GM18511 (cell line): ENCODE results near the gene CCDC68.

Experiments used
- ATAC-seq: cut with Tn5 transposase; IDR thresholded peaks from one replicate; pipeline ENCODE4 v1.9.1; 2021; ENCODE audit warnings: mild to moderate bottlenecking, moderate library complexity; ENCODE audit not compliant: unreplicated experiment

The CCDC68 gene

DNA sequence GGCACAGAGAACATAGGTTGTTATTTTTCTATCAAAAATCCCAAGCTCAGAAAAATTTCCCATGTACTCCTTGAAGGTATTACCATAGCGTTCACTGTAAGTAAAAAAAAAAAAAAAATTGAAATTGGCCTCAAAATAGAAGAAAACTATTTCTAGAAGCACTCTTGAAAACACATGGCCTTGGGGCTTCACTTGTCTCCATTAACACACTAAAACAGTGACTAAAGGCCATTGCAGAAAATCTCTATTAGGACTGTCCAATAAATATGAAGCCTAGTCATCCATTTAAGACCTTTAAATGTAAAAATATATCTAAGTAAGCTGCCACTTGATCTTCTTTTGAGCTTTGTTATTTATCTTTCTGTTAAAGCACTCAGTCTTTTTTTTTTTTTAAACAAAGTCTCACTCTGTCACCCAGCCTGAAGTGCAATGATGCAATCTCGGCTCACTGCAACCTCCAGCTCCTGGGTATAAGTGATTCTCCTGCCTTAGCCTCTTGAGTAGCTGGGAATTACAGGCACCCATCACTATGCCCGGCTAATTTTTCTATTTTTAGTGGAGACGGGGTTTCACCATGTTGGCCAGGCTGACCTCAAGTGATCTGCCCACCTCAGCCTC is 35.8 kb downstream of the CCDC68 start:
- no peak for ATAC-seq

DNA sequence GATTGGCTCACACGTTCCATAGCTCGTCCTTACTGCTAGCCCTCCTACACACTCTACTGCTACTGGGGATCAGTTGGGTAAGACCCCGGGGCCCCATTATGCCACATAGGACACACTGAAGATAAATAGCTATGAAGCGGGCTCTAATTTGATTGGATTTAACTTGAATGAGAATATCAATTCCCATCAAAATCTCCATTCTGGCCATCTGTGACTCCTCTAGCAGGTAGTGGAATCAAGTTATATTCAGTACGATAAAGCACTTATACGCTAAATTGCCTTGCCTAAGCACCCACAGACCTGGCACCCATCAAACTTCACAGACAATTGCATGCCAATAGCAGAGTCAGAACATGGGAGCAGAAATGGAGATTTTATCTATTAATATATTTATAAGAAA is 39.8 kb downstream of the CCDC68 start:
- no peak for ATAC-seq

DNA sequence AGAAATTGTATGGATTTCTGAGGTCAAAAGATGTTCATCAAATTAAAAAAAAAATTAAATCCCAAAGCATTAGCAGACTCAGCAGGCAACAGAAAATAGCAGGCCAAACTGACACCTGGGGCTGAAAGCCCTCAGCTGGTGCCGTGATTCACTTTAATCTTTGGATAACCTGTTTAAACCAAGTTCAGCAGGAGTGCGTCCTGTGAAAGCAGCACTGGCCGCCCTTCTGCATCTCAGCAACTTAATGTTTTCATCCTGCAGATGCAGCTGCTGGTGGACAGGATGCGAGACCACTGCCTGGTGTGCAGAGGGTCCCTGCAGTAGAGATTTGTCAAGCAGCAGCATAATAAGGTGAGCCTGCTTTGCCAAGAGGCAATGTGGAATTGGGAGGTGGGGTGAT is 41.2 kb downstream of the CCDC68 start:
- ATAC-seq = no peak

DNA sequence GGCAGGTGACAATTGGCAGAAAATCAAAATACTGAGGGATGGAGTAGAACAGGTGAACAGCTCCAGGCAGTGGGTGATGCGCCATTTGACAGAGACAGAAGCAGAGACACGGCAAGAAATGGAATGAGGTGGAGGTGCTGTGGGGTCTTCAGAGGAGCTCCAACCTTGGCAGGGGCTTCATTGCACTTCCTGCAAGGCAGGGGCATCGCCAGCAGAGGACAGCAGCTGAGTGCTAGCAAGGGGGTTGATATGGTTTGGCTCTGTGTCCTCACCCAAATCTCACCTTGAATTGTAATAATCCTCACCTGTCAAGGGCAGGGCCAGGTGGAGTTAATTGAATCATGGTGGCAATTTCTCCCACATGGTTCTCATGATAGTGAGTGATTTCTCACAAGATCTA is 42.8 kb downstream of the CCDC68 start:
- no peak for ATAC-seq

DNA sequence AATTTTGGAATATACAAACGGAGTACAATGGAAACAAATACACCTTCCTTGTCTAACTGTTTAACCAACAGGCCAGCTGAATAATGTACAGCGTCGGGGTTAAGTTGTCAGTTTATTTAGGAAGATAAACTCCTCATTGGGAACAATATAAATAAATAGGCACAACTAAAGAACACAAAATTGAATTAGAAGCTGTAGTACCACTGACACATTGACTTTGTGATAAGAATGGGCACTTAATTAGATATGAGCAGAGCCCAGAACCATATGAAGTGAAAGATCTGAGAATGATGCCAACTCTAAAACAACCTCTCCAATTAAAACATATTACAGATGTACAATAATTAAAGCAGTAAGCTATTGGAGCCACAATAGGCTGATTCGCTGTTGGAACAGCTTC is 44.4 kb downstream of the CCDC68 start:
- ATAC-seq = no peak

DNA sequence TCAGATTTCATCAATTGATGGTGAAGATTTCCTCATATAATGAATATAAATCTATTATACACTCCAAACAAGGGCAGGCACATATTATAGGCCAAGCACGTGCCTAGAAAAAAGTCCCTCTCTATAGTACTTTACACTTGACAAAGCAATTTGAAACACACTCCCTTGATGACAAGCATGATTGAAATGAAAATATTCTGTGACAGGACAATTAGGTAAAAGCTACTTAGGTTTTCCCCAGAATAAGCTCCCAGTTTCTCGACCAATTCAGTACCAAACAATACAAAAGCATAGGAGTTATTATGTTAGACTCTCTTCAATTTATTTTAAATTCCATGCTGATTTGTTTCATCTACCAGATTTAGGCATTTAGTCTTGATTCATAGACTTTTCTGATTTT is 47.7 kb downstream of the CCDC68 start:
- ATAC-seq = no peak

DNA sequence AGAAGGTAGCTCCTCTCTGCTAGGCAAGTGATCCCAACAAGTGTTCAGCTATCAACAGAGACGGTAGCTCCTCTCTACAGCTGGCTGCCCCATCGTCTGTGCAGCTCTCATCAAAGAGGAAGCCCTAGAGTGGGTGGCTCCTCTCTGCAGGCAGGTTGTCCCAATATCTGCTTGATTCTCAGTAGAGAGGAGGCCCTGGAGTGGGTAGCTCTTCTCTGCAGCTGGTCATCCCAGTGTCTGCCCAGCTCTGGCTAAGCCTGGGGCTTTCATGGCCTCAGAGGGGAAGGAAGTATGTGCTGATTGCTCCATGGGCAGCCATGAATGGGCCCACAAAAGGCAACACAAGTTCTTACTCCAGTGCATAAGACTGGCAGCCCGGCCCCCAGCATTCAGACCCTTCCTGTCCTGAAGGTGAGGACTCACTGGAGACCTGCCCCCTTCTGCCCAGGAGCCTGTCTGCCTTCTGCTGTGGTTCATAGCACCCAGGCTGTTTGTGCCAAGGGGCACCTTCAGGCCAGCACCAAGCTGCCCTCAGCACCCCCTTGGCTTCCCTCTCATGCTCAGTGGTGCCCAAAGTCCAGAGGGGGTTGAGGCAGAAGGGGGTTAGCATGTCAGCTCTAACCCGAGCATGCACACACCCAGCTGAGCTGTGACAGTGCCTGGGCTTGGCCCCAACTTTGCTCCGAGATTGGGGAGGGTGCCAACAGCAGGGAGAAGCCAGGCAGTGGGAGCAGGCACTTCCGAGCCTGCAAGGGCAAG is 48.9 kb downstream of the CCDC68 start:
- ATAC-seq = no peak

DNA sequence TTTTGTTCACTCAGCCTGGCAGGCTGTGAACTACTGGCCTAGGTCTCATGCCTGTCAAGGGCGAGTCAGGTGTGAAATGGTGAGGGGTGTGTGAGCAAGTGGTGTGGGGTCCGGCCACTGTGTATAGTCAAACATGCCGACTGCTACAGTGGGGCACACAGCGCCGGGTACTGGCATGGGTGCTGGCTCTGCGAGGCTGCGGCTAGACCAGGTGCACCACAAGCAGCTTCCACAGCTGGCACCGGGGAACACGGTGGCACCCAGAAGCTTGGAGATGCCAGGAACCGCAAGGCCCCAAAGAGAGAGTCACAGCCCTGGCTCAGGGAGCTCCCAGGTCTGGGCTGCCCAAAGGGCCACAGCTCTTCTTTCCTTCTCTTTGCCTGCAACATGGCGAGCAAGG is 49.7 kb downstream of the CCDC68 start:
- ATAC-seq = no peak

DNA sequence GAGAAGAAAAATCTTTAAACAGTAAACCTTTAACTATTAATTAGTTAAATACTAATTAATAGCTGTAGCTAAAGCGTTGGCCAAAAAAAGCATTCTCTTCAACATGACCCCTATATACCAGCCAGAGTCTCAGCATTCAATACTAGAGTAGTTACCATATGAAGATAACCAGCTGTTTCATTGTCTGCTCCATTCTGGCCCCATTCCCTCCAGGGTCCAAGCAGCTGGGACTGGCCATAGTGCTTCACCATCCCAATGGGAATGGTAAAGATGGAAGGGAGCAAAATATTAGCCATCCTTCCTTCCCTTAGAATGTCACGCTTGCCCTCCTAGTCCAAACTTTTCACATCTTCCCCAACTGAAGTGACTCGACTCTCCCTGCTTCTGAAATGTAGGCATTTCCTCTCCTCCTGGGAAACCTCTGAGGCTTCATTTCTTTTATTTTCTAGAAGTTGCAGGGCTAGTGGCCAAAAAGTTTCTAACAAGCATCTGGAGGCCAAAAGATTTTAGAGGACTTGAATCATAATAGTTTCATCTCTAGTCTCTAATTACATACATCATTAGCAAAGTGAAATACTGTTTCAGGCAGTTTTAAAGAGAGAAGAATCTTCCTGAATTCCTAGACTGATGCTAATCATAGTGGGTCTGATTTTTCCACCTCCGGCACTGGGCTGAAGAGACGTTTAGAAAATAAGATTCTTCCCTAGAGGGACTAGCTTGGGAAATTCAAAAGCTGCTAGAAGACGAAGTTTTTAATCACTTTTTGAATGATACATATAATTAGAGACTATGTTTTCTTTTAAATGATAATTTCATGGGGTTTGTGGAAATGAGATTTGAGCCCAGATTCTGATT is 52.7 kb downstream of the CCDC68 start:
- ATAC-seq = no peak

DNA sequence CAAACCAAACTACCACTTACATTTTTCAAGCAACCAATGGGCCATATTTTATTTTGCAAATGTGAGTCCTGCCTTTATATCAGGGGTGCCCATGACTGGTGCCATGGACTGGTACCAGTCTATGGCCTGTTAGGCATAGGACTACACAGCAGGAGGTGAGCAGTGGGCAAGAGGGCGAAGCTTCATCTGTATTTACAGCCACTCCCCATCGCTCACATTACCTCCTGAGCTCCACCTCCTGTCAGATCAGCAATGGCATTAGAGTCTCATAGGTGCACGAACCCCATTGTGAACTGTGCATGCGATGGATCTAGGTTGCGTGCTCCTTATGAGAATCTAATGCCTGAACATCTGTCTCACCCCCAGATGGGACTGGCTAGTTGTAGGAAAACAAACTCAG is 53.6 kb downstream of the CCDC68 start:
- no peak for ATAC-seq

DNA sequence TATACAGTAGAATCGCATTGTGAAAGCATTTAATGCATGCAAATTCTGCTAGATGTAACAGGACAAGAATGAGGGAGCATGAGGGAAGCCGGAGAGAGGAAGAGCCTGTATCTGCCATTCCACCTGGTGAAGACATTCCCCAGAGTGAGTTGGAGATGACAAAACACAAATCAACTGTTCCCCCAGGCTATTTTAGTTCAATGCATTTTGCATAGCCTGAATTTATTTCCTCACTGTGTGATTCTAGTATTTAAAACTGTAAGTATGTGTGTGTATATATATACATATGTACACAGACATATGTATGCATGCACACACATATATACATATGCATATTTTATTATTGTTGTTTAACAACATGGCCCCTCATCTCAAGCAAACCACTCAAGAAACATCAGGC is 54.7 kb downstream of the CCDC68 start:
- ATAC-seq = no peak

DNA sequence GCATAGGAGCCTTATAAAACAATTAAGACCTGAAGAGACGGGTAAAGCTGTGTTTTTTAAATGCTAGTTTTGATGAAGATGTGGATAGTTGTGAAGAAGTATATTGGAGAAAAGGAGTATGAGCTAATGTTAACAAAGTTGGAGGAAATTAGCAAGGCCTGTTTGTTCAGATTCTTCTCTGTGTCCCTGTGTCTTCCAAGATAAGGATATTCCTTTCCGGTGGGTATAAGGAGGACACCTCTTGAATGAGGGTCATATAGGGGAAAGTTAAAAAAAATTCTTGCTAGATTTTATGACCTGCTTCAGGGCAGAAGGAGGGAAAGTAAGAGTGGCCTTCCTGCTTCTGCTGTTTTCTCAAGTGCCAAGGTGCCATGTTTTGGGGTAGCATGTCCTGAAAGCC is 59.0 kb downstream of the CCDC68 start:
- ATAC-seq = no peak

DNA sequence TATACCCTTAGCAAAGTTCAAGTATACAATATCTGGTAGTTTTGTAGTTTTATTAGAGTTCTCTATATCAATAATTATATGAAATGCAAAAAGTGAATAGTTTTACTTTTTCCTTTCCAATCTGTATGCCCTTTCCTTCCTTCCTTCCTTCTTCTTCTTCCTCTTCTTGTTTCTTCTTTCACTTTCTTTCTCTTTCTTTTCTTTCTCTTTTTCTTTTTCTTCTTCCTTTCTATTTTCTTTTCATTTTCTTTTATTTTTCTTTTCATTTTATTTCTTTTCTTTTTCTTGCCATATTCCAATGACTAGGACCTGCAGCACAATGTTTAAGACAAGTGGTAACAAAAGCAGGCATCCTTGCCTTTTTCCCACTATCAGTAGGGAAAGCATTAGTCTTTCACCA is 59.8 kb downstream of the CCDC68 start:
- no peak for ATAC-seq

DNA sequence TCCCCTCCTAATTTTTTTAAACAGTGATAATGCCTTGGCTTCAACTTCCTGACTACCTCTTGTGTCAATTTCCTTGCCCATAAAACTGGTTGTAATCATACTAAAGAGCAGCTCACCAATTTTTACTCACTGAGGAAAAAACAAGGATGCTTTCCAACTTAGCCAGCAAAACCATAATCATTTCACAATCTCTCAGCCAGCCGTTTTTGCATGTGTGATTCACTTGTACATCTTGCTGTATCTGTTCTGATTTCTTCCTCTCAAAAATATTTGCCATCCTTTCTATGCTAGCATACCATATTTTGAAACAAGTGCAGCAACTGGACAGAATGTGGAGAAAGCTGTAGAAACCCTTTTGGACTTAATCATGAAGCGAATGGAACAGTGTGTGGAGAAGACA is 70.3 kb downstream of the CCDC68 start:
- no peak for ATAC-seq

DNA sequence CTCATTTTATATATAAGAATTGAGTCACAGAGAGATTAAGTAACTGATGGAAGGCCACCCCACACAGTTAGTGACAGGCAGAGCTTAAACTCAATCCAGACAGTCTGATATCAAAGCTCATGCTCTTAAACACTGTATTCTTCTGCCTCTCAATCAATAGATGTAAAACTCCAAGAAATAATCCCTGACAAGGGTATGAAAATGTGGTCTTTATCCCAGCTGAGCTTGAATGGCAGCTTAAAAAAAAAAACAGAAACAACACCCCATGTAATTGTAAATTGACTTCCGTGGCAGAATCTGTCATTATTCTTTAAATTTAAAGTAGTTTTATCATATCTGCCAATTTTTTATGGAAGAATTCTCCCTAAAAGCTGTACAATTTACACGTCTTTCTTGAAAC is 70.9 kb downstream of the CCDC68 start:
- no peak for ATAC-seq

DNA sequence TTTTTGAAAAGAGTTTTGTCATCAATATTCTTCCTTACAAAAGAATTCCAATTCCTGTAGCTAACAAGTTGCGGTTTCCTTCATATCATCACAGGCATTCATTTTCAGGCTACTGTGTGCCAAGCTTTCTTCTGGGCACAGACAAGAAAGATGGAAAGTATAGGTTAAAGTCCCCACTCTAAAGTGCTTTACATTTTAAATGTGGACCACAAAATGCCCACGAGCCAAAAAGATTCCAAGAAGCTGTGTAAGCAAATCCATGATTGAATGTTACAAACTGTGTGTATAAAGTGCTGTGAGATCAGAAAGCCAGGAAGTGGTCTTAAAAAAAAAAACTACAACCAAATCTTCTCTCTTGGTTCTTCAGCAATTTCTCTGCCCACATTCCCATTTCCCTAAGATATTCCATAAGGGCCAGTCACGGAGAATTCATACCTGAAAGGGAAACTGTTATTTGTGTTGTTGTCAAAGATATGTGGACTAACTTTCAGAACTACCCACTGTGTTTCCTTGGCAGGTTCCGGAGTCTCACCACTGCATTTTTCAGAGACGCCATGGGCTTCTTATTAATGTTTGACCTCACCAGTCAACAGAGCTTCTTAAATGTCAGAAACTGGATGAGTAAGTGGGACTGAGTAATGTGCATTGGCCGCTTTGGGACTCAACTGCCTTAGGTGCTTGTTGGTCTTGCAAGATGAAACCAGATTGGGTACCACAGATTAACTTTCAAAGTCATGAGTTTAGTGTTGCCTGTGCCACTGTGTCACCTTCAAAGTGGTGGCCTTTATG is 75.3 kb downstream of the CCDC68 start:
- no peak for ATAC-seq

DNA sequence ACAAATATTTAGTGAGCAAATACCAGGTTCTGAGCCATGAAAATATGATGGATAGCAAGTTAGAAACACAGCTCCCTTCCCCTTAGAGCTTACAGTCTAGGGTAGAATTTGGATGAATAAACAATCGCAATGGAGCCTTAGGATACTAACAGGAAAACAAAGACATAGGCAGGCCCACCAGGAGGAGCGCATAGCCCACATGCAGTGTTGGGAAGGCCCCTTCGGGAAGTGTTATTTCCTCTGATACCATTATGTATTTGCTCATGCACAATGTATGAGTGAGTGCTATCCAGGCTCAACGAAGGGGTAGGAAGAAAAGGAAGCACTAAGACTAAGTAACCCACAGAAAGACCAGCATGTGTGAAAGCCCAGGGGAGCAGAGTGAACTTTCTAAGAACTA is 76.9 kb downstream of the CCDC68 start:
- ATAC-seq = no peak

DNA sequence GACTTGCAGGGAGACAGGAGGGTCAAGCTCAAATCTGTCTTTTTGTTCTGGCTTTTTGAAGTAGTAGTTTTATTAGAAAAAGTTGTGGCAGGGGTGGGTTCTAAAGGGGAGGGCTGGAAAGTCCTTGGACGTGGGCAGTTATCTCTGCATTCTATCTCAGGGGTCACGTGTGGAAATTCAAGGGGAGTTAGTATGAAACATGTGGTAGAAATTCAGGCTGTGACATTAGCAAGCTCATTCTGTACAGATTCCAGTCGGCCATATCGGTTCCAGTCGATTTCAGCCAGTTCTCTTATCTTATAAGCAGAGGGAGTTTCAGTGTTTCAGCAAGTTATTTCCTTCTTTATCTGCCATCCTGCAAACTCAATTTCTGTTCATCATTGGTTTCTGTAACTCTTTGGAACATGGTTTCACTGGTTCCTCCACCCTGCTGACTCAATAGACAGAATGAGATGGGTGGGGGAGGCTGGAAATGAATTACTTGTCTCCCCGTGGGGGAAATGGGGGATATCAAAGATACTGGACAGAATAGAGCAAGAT is 78.0 kb downstream of the CCDC68 start:
- no peak for ATAC-seq

DNA sequence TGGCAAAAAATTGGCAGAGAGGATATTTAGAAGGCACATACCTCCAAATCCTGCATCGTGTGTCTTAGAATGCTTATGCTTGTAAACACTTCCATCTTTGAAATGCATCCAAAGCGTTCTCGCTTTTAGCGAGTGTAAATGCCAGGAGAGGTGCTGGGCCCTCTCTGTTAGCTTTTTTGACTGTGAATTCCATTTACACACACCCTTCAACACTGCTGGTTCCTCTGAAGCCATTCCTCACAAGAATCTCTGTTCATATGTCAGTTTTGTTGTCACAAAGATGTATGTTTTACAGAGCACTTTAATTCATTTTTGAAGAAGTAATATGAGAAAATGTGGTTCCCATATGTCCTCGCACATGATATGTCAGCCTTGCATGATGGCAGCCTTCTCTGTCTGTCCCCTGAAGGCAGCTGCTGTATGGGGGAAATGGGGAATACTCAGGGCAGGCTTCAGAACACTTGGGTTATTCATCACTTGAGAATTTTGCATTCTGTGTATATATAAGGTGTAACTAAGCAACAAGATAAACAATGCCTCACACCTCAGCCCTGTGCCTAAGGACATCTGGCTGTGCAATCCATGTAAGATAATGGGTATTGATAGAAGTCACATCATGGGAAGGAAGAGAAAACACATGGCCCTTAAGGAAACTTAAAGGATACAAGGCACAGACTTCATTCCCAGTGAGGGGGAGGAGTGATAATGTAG is 78.7 kb downstream of the CCDC68 start:
- no peak for ATAC-seq

DNA sequence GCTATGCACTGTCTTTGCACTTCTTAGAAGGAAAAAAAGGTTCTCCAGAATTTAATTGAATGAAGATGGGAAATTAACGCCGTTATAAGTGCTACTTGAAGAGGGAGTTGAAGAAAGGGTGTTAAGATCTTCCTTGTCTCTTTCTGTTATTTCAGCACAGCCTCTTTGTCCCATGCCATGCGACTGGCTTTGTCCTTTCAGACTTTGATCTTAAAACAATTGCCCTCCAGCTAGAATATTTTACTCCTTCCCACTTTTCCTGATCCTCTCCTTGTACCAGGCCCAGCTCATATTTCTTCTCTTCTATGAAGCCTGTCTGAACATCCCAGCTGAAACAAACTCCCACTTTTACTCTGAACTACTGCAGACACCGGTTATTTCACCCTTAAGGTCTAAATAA is 79.6 kb downstream of the CCDC68 start:
- no peak for ATAC-seq
